HG03575 (cell line): ENCODE data around the gene THSD4.

ENCODE experiments used
- ATAC-seq: cut with Tn5 transposase; IDR thresholded peaks from one replicate; pipeline ENCODE4 v1.9.1; 2021; ENCODE audit not compliant: unreplicated experiment, insufficient number of reproducible peaks, low FRiP score; ENCODE audit errors: extremely low read depth

THSD4 gene

DNA sequence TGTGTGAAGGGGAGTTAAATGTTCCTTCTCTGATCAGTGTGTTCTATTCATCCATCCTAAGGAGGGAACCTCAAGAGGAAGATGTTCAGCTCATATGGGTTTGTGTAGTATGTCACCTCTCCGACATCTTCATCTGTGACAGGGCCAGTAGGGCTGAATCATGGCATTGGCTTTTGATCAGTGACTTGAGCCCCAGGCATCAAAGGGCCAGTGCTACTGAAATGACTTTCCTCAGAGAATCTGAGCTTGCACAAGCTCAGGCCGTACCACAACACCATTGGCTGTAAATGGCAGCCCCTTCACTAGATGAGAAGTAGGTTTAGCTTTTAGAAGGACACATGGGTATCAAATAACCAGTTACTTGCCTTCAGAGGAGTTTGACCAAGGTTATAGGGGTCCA lies 511.9 kb downstream of the THSD4 start:
- no peak for ATAC-seq

DNA sequence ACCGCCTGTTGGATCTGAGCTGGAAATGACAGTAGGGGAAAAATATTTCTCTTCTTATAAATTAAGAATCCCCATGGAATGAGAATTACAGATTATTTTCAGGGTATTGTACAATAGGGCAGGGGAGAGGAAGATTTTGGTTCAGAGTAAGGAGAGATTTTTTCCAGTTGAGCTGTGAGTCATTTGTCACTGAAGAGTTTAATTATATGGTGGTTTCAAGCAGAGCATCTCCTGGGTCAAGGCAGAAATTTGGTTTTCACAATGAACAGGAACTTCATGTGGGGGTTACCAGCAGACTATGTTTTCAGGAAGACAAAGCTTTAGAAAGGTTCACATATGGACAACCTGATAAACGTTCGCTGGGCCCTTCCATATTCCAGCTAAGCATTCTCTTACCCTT lies 512.3 kb downstream of the THSD4 start:
- no peak for ATAC-seq

DNA sequence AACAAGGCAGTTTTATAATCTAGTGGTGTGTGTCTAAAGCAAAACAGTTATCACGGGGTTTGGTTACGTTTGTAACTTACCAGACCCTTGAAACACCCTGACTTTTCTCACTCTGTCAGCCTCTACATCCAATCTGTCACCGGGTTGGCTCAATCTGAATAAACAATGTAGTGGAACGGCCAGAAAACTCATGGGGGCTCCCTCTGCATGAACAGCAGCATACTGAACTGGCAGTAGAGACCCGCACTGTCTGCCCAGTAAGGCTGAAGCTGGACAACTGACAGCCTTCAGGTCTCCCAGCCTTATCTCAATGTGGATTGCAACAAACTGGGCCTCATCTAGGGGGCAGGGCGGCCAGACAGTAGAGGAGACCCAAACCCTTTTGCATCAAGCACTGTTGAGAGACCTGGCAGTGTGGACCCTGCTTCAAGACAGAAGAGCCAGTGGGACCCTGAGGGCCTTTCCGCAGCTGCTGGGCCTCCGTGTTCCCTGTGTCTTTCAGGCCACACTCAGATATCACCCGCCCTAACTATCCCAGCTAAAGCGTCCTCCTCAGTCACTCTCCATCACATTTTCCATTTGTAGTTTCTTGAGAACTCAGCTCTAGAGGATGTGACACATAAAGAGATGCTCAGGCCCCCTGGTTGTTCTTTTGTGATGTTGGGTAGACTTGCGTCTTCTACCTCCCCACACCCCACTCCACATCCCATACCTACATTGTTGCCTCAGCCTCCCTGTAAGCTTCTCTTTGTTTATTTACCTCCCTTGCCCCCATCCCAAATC lies 513.9 kb downstream of the THSD4 start:
- ATAC-seq: no peak

DNA sequence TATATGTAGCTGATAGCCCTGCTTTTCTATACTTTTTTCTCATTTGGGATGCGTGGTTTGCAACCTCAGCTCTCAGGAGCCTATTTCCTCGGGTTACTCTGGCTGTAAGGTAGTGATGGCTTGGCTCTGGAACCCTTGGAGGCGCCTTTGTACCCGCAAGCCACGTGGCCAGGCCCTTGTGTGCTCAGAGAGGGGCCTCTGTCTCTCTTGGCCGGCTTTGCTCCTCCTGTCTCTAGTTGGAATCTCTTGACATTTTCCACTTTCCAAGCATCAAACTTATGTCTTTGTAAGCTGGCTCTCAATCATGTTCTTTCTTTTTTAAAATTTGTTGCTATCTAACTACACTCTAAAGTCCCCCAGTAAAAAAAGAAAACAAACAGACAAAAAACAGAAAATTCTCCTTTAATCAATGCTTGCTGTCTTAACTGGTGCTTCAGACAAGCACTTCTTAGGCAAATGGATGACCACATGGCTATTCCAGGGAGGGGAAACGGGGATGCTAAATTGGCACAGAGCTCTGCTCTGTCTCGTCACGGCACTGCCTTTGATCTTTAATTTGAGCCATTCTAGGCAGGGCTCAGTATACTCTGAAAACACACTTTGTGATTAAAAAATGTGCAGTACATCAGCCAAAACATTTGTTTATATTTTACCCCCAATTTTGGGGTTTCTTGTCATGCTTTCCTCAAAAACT lies 514.7 kb downstream of the THSD4 start:
- ATAC-seq: no peak

DNA sequence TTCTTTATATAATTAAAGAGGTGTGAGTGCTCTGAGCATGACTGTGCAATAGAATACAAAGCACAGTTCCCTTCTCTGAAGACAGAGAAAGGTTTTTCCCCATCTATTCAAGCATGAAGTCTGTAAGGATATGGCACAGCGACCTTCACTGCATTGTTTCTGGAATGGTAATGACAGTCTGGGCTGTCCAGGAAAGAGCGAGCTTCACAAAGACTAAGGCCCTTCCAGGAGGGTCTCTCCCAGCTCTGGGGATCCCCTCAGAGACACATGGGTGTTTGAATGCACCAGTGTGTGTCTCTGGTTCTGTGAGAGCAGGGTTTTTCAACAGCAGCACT lies 515.2 kb downstream of the THSD4 start:
- ATAC-seq: no peak

DNA sequence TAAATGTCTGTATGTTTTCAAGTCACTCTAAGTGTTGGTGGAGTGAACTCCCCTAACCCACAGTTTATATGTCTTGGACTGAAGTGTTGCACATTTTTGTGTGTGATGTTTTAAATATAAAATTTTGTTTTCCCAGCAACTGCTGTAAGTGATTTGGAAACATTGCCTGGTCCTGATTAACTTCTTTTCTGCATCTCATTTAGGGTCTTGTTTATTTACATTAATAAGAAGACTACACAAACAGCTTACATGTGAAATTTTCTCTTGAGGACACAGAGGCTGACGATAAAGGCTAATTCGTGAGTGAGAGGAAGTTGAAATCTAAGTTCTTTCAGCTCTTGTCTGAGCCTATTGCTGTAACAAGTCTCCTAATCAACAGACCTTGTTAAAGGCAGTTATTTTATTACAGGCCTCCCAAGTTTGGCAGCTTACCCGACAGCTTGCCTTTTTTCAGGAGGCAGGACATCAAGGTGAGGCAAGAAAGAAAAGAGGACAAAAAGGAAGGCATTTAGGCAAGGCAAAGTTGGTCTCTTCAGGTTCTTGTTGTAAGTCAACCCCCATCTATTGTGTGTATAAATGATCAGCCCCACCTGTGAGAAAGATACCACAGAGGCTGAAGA lies 517.4 kb downstream of the THSD4 start:
- ATAC-seq: no peak

DNA sequence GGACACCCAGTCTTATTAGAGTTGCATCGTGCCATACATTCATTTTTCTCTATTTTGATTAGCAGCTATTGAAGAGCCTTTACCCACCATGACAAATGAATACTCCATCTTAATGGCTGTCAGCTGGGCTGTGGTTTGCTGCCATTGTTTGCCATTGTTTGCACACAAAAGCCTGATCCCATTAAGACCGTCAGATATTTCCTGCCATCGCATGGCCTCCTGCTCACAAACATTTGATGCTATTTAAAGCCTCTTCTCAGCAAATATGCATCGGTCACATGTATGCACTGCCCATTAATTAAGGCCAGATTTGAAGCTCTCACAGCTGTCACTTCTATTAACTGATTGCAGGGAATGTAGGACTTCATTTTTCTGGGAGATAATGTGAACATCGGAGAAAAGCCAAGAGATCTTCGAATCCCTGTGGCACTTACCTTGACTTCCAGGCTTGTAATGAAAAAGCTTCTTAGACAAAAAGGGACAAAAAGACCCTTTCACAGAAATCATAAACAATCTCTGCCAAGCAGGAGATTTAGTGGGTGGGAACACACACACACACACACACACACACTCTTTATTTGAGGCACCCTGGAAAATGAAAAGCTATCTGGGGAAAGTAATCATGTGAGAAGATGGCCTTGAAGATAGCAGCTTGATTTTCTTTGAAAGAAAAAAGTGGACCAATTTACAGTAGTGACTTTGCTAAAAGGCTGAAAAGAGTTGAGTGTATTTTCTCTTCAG lies 519.7 kb downstream of the THSD4 start:
- no peak for ATAC-seq

DNA sequence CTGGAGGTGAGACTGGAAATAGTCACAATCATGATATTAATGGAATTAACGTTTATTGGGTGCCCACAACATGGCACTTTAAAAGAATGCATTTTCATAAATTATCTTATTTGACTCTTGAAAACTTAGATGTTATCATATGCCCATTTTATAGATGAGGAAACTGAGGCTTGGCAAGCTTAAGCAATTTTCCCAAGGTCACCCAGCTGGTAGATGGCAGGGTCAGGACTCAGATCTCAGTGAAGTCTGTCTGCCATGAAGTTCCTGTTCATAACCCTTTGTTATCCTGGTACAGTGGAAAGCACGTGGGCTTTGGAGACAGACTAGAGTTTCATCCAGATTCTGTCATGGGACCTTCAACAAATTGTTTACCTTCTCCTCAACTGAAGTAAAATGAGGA lies 520.5 kb downstream of the THSD4 start:
- ATAC-seq: no peak

DNA sequence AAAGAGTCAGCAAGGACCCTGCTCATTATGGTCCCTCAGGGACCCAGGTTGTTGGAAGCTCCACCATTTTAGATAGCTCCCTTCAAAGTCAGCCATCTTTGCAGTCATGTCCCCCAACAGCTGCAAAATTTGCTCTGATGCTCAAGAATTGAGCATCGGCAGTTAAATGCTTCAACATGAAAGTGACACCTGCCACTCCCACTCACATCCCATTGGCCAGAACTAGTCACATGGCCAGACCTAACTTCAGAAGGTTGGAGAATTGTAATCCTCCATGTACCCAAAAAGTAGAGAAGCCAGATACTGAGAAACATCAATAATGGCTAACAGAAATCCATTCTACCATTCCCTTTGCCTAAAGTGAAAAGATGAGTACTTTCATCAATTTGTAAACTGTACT lies 523.6 kb downstream of the THSD4 start:
- no peak for ATAC-seq

DNA sequence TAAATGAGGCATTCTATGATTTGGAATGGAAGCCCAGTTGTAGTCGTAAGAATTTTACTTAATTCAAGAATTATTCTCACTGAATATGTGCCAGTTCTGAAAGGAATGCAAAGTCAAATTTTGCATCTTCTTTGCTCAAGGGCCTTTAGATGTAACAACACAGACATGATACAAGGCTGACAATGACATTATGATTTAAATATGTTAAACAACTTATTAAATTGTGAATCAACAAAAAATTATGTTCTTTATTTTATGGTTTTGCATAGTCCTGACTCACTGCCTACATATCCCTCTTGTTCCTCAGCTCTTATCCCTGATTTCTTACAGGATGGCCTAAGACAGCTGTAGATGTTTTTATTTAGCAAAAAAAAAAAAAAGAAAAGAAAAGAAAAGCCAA lies 524.2 kb downstream of the THSD4 start:
- no peak for ATAC-seq

DNA sequence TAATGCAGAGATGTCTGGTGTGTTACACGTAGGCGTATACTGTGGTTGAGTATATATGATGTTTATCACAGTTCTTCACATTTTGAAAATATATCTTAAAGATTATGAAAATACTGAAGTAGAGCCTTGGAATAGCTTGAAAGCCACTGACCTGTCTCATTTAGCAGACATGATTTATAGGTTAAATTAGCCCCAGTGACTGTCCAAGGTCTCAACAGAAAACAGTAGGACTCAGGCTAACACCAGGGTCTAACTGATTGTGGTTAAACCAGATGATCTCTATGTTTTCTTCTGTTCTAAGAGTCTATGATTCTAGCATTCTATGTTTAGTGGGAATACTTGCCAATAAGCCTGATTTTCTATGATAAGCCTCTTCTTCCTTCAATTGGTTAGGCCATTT lies 528.6 kb downstream of the THSD4 start:
- ATAC-seq: no peak

DNA sequence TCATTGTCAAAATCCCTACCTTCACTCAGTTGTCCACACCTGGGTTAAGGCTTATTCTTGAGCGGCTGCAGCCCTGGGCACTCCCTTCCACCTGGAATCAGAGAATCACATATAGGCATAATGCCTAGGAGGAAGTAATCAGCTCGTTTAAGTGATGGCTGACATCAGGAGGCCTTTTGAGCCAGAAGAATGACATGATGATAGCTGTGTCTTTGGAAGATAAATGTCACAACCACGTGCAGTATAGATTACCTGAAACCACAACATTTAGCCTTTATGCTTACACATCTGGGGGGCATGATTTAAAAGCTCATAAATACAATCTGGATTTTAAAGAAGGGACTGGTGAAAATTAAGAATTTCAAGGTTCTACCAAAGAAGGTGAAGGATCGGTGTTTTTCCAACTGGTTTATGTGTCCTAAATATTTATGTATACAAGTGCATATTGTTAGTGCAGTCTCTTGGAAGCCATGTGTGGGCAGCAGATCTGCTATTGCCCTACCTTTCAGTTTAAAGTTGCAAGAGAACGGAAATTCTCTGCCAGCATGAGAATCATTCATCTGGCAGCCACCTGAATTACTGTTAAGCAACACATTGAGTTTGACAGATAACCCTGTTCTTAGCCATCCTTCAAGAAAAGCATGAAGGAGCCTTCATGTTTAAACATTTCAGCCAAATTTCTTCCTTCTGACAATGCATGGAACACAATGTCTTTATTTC lies 531.7 kb downstream of the THSD4 start:
- ATAC-seq: no peak

DNA sequence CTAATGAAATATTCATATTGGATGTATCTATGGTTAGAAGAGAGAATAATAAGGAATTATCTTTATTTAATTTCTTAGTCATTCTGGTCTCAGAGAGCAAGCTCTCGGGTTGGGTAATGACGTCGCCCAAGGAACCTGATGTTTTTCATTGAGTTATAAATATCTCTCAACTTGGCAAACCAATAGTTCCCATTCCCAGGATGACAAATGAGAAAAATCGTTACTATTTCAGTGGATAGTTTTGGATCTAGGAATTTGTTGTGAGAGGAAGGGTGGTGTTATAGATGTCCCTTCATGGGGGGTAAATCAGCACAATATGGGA lies 532.2 kb downstream of the THSD4 start:
- ATAC-seq: no peak

DNA sequence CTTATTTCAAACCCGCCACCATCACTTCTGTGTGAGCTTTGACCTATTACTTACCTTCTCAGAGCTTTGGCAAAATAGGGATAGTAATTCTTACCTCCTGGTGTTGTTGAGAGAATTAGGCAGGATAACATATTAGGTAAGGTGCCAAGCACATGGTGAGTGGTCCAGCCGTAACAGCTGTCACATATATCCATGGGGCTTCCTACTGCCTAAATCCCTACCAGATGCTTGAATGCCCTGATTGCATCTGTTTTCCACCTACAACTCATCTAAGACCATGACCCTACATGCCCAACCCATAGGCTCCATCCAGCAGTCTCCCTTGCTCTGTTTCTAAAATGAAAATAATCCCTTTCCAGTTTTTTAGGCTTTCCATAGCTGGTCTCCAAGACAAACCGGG lies 532.8 kb downstream of the THSD4 start:
- no peak for ATAC-seq

DNA sequence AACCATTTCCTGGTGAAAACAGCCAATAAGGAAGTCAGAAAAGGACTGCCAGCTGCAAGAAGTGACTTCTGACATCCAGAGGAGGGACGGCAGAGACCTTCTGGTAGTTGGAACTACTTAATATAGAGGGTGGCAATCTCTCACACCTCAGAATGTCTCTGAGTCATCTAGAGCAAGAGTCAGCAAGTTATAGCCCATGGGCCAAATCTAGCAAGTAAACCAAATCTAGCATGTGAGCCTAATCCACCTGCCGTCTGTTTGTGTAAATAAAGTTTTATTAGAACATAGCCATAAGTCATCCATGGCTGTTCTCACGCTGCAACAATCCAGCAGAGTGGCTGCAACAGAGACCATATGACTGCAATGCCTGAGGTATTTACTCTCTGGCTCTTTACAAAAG lies 534.6 kb downstream of the THSD4 start:
- ATAC-seq: no peak

DNA sequence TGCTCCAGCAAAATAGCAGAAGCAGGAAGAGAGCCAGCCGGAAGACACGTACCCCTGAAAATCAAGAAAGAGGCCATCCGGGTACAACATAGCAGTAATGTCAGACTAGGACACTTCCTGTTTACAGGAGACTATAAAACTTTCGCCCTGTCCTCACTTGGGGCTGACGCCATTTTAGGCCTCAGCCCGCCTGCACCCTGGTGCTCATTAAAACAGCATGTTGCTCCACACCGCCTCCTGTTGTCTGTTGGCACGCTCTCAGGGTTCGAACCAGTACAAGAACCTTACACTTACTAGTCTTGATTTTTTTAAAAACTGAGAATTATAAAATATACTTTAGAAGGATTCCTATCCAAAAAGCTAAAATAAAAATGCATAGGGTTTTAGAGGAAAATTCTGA lies 535.3 kb downstream of the THSD4 start:
- ATAC-seq: no peak

DNA sequence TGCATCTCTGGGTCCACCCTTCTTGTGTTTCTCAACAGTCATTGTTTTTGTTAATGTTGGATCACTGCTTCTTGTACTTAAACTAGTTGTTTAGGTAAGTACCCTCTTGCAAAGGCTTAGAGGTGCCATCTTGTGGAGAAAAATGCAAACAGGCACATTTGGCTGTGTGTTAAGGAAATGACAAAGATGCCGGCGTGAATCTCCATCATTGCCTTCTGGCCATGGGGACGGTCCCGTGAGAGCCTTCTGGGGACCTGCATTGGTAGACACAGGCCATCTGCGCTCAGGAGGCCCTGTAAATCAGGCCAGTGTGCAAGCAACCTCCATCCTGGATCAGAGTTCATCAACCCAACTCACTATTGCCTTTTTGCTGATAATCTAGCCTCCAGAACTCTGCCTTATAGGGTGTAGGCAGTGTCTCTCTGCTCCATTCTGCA lies 536.5 kb downstream of the THSD4 start:
- no peak for ATAC-seq

DNA sequence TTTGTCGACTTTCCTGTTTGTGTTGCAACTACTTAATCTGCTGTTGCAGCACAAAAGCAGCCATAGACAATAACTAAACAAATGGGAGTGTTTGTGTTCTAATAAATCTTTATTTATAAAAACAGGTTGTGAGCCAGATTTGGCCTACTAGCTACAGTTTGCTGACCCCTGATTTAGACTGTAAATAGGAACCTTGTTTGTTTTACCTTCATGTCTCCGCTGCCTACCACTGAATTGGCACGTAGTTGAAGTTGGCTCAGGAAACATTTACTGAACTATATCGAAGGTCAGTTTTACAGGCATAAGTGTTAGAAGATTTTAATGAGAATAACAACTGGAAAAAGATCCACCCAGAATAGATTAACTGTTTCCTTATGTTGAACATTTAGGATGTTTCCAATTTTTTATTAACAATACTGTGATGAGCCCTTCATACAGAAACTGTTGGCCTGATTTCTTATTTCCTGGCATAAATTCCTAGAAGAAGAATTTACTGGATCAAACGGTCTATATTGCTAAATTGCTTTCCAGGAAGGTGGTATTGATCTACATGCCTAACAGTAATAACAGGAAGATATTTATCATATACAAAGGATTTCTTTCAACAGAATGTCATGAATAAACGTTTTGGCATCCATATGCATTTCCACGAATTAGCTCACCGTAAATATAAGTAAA lies 538.9 kb downstream of the THSD4 start:
- no peak for ATAC-seq

DNA sequence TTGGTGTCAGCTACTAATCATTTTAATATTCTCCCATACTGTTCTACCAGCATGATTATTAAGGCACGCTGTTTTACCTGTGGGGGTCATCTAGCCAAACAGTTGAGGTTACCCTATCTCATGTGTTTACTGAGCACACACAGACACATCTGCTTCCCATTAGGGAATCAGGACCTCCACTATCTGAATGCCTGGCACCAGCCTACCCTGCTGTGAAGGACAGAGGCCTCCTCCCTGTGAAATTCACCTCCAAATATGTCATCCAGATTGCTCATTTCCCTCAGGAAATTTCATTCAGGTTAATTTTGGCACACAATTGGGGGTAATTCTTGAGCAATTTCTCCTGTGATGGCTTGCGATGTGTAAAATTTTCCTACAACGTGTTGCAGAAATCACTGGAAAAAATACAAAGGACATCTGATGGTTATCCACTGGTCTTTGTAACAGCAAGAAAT lies 539.5 kb downstream of the THSD4 start:
- ATAC-seq: no peak
